Ishikawa (cell line): ENCODE data around the gene STAG2.

Experiments used
- CEBPB ChIP-seq: IDR thresholded peaks from 2 replicates; pipeline ENCODE4 v1.6.1; 2012
- CREB1 ChIP-seq: IDR thresholded peaks from 2 replicates; pipeline ENCODE4 v1.6.1; 2012; ENCODE audit warnings: low read depth
- EGR1 ChIP-seq: IDR thresholded peaks from 2 replicates; pipeline ENCODE4 v1.6.1; 2012
- EP300 ChIP-seq: IDR thresholded peaks from 2 replicates; pipeline ENCODE4 v1.6.1; 2012; ENCODE audit warnings: borderline replicate concordance
- FOXM1 ChIP-seq: IDR thresholded peaks from 2 replicates; pipeline ENCODE4 v1.6.1; 2012; ENCODE audit warnings: low read depth, borderline replicate concordance
- MAX ChIP-seq: IDR thresholded peaks from 2 replicates; pipeline ENCODE4 v1.6.1; 2012
- NFIC ChIP-seq: IDR thresholded peaks from 2 replicates; pipeline ENCODE4 v1.6.1; 2012
- RAD21 ChIP-seq: IDR thresholded peaks from 2 replicates; pipeline ENCODE4 v1.6.1; 2012; ENCODE audit warnings: low read depth
- REST ChIP-seq: IDR thresholded peaks from 2 replicates; pipeline ENCODE4 v1.6.1; 2012; ENCODE audit warnings: low read depth, mild to moderate bottlenecking
- TAF1 ChIP-seq: IDR thresholded peaks from 2 replicates; pipeline ENCODE4 v1.6.1; 2012; ENCODE audit warnings: low read depth, mild to moderate bottlenecking
- TCF12 ChIP-seq: IDR thresholded peaks from 2 replicates; pipeline ENCODE4 v1.6.1; 2012; ENCODE audit warnings: low read depth
- TEAD4 ChIP-seq: IDR thresholded peaks from 2 replicates; pipeline ENCODE4 v1.6.1; 2012
- USF1 ChIP-seq: IDR thresholded peaks from 2 replicates; pipeline ENCODE4 v1.6.1; 2012
- YY1 ChIP-seq: IDR thresholded peaks from 2 replicates; pipeline ENCODE4 v1.6.1; 2012; ENCODE audit warnings: low read depth
- ZBTB7A ChIP-seq: IDR thresholded peaks from 2 replicates; pipeline ENCODE4 v1.6.1; 2012; ENCODE audit warnings: low read depth

STAG2 gene

GRCh38 chrX:123990602-123991001, 29.1 kb downstream of the STAG2 start:
- no peak for TF ChIP-seq REST
- TF ChIP-seq EP300: no peak
- no peak for TF ChIP-seq MAX
- no peak for TF ChIP-seq USF1
- no peak for TF ChIP-seq YY1
- TF ChIP-seq CREB1: no peak
- TF ChIP-seq TAF1: no peak
- no peak for TF ChIP-seq RAD21
- no peak for TF ChIP-seq EGR1
- no peak for TF ChIP-seq TCF12
- TF ChIP-seq ZBTB7A: no peak
- TF ChIP-seq FOXM1: no peak
- TF ChIP-seq CEBPB: no peak
- TF ChIP-seq TEAD4: no peak
- TF ChIP-seq NFIC: no peak

GRCh38 chrX:123993326-123993725, 31.8 kb downstream of the STAG2 start:
- TF ChIP-seq YY1 (no peak), FOXM1 (no peak), RAD21 (no peak), REST (no peak), CREB1 (no peak)

- TF ChIP-seq USF1 (no peak), CEBPB (no peak), EP300 (no peak), REST (no peak), RAD21 (no peak), YY1 (no peak), MAX (no peak), TEAD4 (no peak), TAF1 (no peak), ZBTB7A (no peak), FOXM1 (no peak), EGR1 (no peak), CREB1 (no peak), NFIC (no peak), TCF12 (no peak)
These were observed 32.6 kb downstream of the STAG2 start for GRCh38 chrX:123993904-123994635.

- TF ChIP-seq CREB1 (no peak), TEAD4 (no peak), MAX (no peak), TCF12 (no peak), TAF1 (no peak), REST (no peak), YY1 (no peak), ZBTB7A (no peak), USF1 (no peak), FOXM1 (no peak), EGR1 (no peak), RAD21 (no peak), NFIC (no peak), EP300 (no peak), CEBPB (no peak)
These were observed 33.2 kb downstream of the STAG2 start for GRCh38 chrX:123994730-123995129.
